T follicular helper cell (primary cell): Measurements from ENCODE around the gene ASCL3.
"Not testable (repeated sequence)": the region's sequence is repeated elsewhere in the genome, so short reads cannot be mapped to it uniquely, and the experiment has no call there.

Experiments used
- DNase-seq: peaks from one replicate; pipeline ENCODE4 v3.0.0-alpha.2; 2020; ENCODE audit warnings: low read depth

The ASCL3 gene

GRCh38 chr11:8910649-8911026 lies 32.2 kb downstream of the ASCL3 start:
- no peak for DNase-seq

DNA sequence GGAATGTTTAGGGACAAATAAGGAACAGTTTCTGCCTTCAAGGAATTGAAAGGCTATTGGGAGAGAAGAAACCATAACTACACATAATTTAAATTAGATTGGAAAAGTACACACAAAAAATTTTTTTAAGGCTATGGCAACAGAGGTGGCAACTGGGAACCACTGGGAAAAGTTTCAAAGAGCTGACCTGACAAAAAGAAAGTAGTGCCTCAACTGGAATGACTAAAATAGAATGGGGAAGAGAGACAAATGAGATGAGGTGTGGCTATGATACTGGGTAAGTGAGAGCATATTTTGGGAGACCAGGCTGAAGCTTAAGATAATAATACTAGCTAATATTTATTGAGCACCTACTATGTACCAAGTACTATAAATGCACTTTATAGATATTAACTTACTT lies 34.7 kb downstream of the ASCL3 start:
- no peak for DNase-seq

- DNase-seq, result no peak
These were observed 35.7 kb downstream of the ASCL3 start for GRCh38 chr11:8907116-8907515.

DNA sequence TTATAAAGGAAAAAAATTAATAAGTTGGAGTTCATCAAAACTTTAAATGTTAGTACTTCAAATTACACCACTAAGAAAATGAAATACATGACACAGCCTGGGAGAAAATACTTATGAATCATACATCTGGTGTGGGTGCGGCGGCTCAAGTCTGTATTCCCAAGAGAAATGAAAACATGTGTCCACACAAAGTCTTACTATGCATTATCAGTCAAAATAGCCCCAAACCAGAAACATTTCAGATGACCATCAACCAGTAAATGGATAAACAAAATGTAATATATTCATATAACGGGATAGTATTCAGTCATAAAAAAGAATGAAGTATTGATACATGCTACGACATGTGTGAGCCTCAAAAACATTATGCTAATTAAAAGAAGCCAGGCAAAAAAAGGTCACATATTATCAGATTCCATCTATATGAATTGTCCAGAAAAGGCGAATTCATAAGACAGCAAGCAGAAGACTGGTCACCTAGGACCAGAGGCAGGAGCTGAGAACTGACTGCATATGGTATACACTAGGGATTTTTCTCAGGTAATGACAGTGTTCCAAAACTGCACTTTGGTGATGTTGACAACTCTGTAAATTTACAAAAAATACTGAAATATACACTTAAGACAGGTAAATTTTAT lies 37.2 kb downstream of the ASCL3 start:
- no peak for DNase-seq

GRCh38 chr11:8899119-8899753 lies 43.6 kb downstream of the ASCL3 start:
- no peak for DNase-seq

DNA sequence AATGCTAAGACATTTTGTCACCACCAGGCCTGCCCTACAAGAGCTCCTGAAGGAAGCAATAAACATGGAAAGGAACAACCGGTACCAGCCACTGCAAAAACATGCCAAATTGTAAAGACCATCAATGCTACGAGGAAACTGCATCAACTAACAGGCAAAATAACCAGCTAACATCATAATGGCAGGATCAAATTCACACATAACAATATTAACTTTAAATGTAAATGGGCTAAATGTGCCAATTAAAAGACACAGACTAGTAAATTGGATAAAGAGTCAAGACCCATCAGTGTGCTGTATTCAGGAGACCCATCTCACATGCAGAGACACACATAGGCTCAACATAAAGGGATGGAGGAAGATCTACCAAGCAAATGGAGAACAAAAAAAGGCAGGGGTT lies 51.6 kb downstream of the ASCL3 start:
- DNase-seq, result not testable (repeated sequence)
